NT2/D1 (cell line): ENCODE data around the gene UCN3.

ENCODE experiments used
- SUZ12 ChIP-seq: IDR thresholded peaks from 2 replicates; pipeline ENCODE4 v1.6.1; 2011; ENCODE audit not compliant: insufficient read length, insufficient read depth; ENCODE audit errors: extremely low read depth
- YY1 ChIP-seq: IDR thresholded peaks from 2 replicates; pipeline ENCODE4 v1.6.1; 2011; ENCODE audit not compliant: insufficient read length, insufficient read depth

DNA sequence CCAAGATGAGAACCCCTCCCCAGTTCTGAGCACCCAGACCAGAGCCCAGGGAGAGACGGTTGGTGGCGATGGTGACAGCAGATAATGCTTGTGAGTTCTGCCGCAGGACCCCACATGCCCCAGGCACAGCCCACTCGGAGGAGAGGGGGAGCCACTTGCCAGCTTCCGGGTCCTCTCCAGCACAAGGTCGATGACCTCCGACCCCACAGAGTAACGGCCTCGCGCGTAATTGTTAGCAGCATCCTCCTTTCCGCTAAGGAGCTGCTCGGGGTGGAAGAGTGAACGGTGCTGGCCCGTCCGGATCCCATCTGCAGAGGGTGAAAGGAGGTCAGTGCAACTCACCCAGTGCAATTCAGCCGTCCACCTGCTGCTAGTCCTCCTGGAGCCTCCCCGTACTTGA is 30.4 kb downstream of the UCN3 start:
- no peak for TF ChIP-seq YY1
- TF ChIP-seq SUZ12, result no peak
